Sigmoid colon (tissue), 7 donors: ENCODE data around the gene HIVEP3. TPM values are rescaled to one million over a fixed set of nuclear protein-coding genes. Genes with fewer than 3 reads are reported as not detected.

ENCODE experiments used
- DNase-seq: peaks from one replicate; pipeline ENCODE4 v3.0.0-alpha.2; 2019
- H3K27ac ChIP-seq, 4 donors: fragments of 200-600 bp; sonication (generic); one replicate each; pipeline ENCODE4 v1.5.1; 2016 to 2019; ENCODE audit warnings: mild to moderate bottlenecking in 1 of 4
- H3K27me3 ChIP-seq, 3 donors: fragments of 200-600 bp; sonication (generic); one replicate each; pipeline ENCODE4 v1.5.1; 2019; ENCODE audit warnings: mild to moderate bottlenecking in 1 of 3
- H3K36me3 ChIP-seq, 4 donors: fragments of 200-600 bp; sonication (generic); one replicate each; pipeline ENCODE4 v1.5.1; 2016 to 2019
- H3K4me1 ChIP-seq, 4 donors: fragments of 200-600 bp; sonication (generic); one replicate each; pipeline ENCODE4 v1.5.1; 2017 to 2019
- H3K4me3 ChIP-seq, 4 donors: fragments of 200-600 bp; sonication (generic); one replicate each; pipeline ENCODE4 v1.5.1; 2017 to 2019; ENCODE audit warnings: mild to moderate bottlenecking in 2 of 4, moderate library complexity in 1 of 4
- H3K9me3 ChIP-seq, 4 donors: fragments of 200-600 bp in 3 of 4; sonication (generic) in 3 of 4; one replicate each; pipeline versions ENCODE4 v1.5.1 to v1.6.1; 2013 to 2019
- EP300 ChIP-seq, 4 donors: sonication (generic); formaldehyde crosslinking; IDR thresholded peaks; one replicate each; pipeline ENCODE4 v1.6.1; 2017; ENCODE audit warnings: antibody characterized with exemption in 4 of 4
- POLR2A ChIP-seq, 2 donors: fragments of 450-650 bp; IDR thresholded peaks; one replicate each; pipeline ENCODE4 v1.6.1; 2016; ENCODE audit warnings: antibody characterized with exemption in 2 of 2, mild to moderate bottlenecking in 2 of 2, moderate library complexity in 2 of 2
- POLR2AphosphoS5 ChIP-seq, 4 donors: sonication (generic); formaldehyde crosslinking; IDR thresholded peaks; one replicate each; pipeline ENCODE4 v1.6.1; 2017; ENCODE audit warnings: antibody characterized with exemption in 4 of 4
- WGBS, 2 donors: extraction: QIAGEN DNeasy Blood & Tissue Kit; methylation state at CpG; one replicate each; pipeline ENCODE4 v1.1.7; 2013; 5-methylcytosine and 5-hydroxymethylcytosine counted together
- intact Hi-C: fragments of 100-400 bp; cut with DNase I; formaldehyde crosslinking; loops from one replicate; pipeline ENCODE4 v1.15.1; 2023
- polyA plus RNA-seq, 3 donors: library from polyadenylated mRNA; stranded (reverse); fragments of 200-250 nt; gene quantifications; one replicate each; pipeline ENCODE4 v1.2.3, GENCODE V29; 2013
- total RNA-seq, 4 donors: library from RNA; depleted of rRNA; stranded (reverse); fragments of >200 nt; gene quantifications; one replicate each; pipeline ENCODE4 v1.1.0, GENCODE V29; 2016
- TF ChIP-seq, protein P1 (sequence below), 4 experiments: fragments of 450-650 bp in 3 of 4; fragments of 200-600 bp in 1 of 4; IDR thresholded peaks; one replicate each; pipeline ENCODE4 v1.5.1; 2016 to 2019; ENCODE audit warnings: antibody characterized with exemption in 4 of 4, mild to moderate bottlenecking in 3 of 4, moderate library complexity in 2 of 4
- donor health status: healthy with polysubstance abuse.
- donor health status: Bipolar disorder and iron deficiency.
- donor health status: healthy.

HIVEP3 gene
- total and polyA plus RNA-seq, 7 donors: 1.4 to 7.8 (median 3.2) TPM

DNA sequence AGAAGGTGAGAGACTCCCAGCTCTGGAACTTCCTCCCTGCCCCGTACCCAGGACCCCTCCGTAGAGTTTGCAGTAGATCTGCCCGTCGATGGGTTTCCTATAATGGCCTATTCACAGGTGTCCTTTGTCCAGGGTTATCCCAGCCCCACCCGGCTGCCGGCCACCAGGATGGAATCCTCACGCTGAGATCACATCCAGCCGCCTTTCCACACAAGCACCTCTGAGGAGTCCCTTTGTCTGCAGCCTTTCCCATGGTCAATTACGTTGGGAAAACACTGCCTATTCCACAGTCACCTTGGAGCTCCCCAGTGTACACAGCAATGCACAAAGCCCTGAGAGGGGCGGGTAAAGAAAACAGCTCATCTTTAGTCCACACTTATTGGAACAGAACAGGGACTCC is 244.2 kb downstream of the HIVEP3 start:
- DNase-seq: no peak
- Histone ChIP-seq H3K27ac (no peak overlapping the region), H3K27me3 (no peaks in the 10 kb centered on the region), H3K9me3 (no peaks in the 10 kb centered on the region), H3K4me3 (no peak overlapping the region), H3K4me1 (peaks cover 0 to 6% (median 2%) of the 10 kb centered on the region in 4 donors), H3K36me3 (no peaks in the 10 kb centered on the region)
- intact Hi-C loops: no loop called here
- 75 to 82% methylated on average over 10 of the region's 10 CpGs for WGBS, 2 donors
- TF ChIP-seq EP300 (IDR thresholded peaks at IDR 0.05) (no peak), POLR2A (IDR thresholded peaks at IDR 0.05) (no peak), POLR2AphosphoS5 (IDR thresholded peaks at IDR 0.05) (no peak)

DNA sequence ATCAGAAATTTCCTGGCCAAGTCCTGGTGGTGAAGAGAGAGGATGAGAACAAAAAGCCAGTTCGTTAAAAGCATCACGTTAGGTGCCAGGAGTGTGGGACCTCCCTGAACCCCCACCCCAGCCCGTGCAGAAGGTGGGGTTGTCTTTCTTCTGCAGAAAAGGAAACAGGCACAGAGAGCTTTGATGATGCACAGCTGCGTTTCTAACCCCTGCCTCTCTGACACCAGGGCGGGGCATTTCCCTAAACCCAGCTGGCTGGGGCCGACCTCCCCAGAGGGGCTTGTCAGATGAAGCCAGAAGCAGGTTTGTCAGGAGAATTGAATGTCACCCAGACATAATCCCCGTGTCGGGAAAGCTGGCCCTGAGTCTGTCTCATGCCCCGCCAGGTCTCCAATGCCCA is 244.9 kb downstream of the HIVEP3 start:
- H3K27ac ChIP-seq: no peak overlapping the region
- no peaks in the 10 kb centered on the region for H3K27me3 ChIP-seq
- H3K36me3 ChIP-seq: no peaks in the 10 kb centered on the region
- intact Hi-C loops: no loop called here
- H3K4me1 ChIP-seq: peaks cover 0 to 6% (median 2%) of the 10 kb centered on the region in 4 donors
- H3K4me3 ChIP-seq: no peak overlapping the region
- no peak for DNase-seq
- WGBS, 2 donors: 32 to 51% methylated on average over 9 of the region's 9 CpGs
- no peaks in the 10 kb centered on the region for H3K9me3 ChIP-seq
- TF ChIP-seq, protein P1, sequence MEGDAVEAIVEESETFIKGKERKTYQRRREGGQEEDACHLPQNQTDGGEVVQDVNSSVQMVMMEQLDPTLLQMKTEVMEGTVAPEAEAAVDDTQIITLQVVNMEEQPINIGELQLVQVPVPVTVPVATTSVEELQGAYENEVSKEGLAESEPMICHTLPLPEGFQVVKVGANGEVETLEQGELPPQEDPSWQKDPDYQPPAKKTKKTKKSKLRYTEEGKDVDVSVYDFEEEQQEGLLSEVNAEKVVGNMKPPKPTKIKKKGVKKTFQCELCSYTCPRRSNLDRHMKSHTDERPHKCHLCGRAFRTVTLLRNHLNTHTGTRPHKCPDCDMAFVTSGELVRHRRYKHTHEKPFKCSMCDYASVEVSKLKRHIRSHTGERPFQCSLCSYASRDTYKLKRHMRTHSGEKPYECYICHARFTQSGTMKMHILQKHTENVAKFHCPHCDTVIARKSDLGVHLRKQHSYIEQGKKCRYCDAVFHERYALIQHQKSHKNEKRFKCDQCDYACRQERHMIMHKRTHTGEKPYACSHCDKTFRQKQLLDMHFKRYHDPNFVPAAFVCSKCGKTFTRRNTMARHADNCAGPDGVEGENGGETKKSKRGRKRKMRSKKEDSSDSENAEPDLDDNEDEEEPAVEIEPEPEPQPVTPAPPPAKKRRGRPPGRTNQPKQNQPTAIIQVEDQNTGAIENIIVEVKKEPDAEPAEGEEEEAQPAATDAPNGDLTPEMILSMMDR (IDR thresholded peaks at IDR 0.05): no peak

GRCh38 chr1:41673378-41673777 is 245.3 kb downstream of the HIVEP3 start:
- Histone ChIP-seq H3K9me3 (no peaks in the 10 kb centered on the region), H3K27me3 (no peaks in the 10 kb centered on the region), H3K4me1 (peaks cover 0 to 6% (median 1%) of the 10 kb centered on the region in 4 donors), H3K36me3 (no peaks in the 10 kb centered on the region), H3K4me3 (no peak overlapping the region), H3K27ac (no peak overlapping the region)
- 23 to 41% methylated on average over 4 of the region's 4 CpGs for WGBS, 2 donors
- intact Hi-C loops: no loop called here
- TF ChIP-seq, protein P1 (IDR thresholded peaks at IDR 0.05): no peak
- TF ChIP-seq EP300 (IDR thresholded peaks at IDR 0.05) (no peak), POLR2AphosphoS5 (IDR thresholded peaks at IDR 0.05) (no peak), POLR2A (IDR thresholded peaks at IDR 0.05) (no peak)
- no peak for DNase-seq

GRCh38 chr1:41672641-41673361 is 245.9 kb downstream of the HIVEP3 start:
- intact Hi-C loops: no loop called here
- Histone ChIP-seq H3K36me3 (no peaks in the 10 kb centered on the region), H3K4me1 (peaks cover 0 to 6% (median 0%) of the 10 kb centered on the region in 4 donors), H3K4me3 (no peak overlapping the region), H3K27me3 (no peaks in the 10 kb centered on the region), H3K9me3 (no peaks in the 10 kb centered on the region), H3K27ac (no peak overlapping the region)
- DNase-seq: no peak
- 58 to 83% methylated on average over 9 of the region's 9 CpGs for WGBS, 2 donors
- TF ChIP-seq POLR2AphosphoS5 (IDR thresholded peaks at IDR 0.05) (no peak), POLR2A (IDR thresholded peaks at IDR 0.05) (no peak), EP300 (IDR thresholded peaks at IDR 0.05) (no peak)
- TF ChIP-seq, protein P1 (IDR thresholded peaks at IDR 0.05): no peak

- H3K4me1 ChIP-seq: peaks cover 0 to 6% (median 0%) of the 10 kb centered on the region in 4 donors
- WGBS, 2 donors: 83% methylated on average over 4 of the region's 4 CpGs
- TF ChIP-seq POLR2A (IDR thresholded peaks at IDR 0.05) (no peak), EP300 (IDR thresholded peaks at IDR 0.05) (no peak), POLR2AphosphoS5 (IDR thresholded peaks at IDR 0.05) (no peak)
- H3K27me3 ChIP-seq: no peaks in the 10 kb centered on the region
- H3K9me3 ChIP-seq: no peaks in the 10 kb centered on the region
- H3K4me3 ChIP-seq: no peak overlapping the region
- no peak for DNase-seq
- H3K27ac ChIP-seq: no peak overlapping the region
- H3K36me3 ChIP-seq: no peaks in the 10 kb centered on the region
- intact Hi-C loops: no loop called here
Measured at GRCh38 chr1:41672173-41672572, 246.5 kb downstream of the HIVEP3 start.
